ENCODE results near the gene ESRRG.

- TF ChIP-seq POLR2A (IDR thresholded peaks at IDR 0.05) (no peak), CTCF (IDR thresholded peaks at IDR 0.05 in 8 of 11, conservative IDR thresholded peaks at IDR 0.05 in 3 of 11) (no peak), POLR2AphosphoS5 (IDR thresholded peaks at IDR 0.05) (peak in 1 of 3 donors; percentile 33)
These were observed 26.0 kb upstream of the ESRRG start for GRCh38 chr1:216749232-216749631.
